ENCODE data around the gene SORT1. TPM values are rescaled to one million over a fixed set of nuclear protein-coding genes. Genes with fewer than 3 reads are reported as not detected.

Gene SORT1
- total RNA-seq, 2 experiments from 2014 or later: 21.8 to 45.5 TPM

DNA sequence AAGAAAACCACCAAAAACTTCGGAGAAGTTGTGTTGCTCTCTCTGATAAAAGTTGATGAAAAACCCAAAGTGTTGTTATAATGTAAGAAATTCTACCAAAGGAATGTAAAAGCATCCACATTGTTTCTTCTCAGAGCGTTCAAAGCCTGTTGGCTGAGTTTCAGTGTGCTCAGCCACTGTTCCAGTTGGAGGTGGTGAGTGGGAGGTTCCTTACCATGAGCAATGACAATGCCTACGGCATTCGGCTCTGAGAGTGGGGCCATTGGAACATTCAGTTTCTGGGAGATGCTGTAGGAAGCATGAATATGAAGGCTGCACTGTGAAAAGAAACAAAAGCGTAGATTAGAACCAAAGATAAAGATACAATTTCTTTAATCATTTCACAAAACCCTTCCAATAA, 70.4 kb downstream of the SORT1 start:
- intact Hi-C loops (cut with micrococcal nuclease; ENCODE audit: unreplicated experiment): no loop called here
- TF ChIP-seq, protein P1, sequence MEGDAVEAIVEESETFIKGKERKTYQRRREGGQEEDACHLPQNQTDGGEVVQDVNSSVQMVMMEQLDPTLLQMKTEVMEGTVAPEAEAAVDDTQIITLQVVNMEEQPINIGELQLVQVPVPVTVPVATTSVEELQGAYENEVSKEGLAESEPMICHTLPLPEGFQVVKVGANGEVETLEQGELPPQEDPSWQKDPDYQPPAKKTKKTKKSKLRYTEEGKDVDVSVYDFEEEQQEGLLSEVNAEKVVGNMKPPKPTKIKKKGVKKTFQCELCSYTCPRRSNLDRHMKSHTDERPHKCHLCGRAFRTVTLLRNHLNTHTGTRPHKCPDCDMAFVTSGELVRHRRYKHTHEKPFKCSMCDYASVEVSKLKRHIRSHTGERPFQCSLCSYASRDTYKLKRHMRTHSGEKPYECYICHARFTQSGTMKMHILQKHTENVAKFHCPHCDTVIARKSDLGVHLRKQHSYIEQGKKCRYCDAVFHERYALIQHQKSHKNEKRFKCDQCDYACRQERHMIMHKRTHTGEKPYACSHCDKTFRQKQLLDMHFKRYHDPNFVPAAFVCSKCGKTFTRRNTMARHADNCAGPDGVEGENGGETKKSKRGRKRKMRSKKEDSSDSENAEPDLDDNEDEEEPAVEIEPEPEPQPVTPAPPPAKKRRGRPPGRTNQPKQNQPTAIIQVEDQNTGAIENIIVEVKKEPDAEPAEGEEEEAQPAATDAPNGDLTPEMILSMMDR (conservative IDR thresholded peaks at IDR 0.05; ENCODE audit: low read length): no peak
- TF ChIP-seq EZH2phosphoT487 (IDR thresholded peaks at IDR 0.05; ENCODE audit: borderline replicate concordance, low read depth, low read length): no peak
- ChIA-PET CTCF (ENCODE audit: unreplicated experiment) (no interaction called here), POLR2A (no interaction called here)
- no peak overlapping the region for H3K4me3 ChIP-seq (ENCODE audit: low read depth, low read length, poor library complexity, severe bottlenecking)
- H3K4me2 ChIP-seq (ENCODE audit: low read length): no peak overlapping the region
- H3K9me2 ChIP-seq (ENCODE audit: insufficient read depth, low read length): no peaks in the 10 kb centered on the region
- no peaks in the 10 kb centered on the region for H3K4me1 ChIP-seq (ENCODE audit: insufficient read depth, low read length, poor library complexity, severe bottlenecking)
- no peaks in the 10 kb centered on the region for H3K79me2 ChIP-seq (ENCODE audit: insufficient read depth, low read depth, low read length)
- H2AFZ ChIP-seq (ENCODE audit: low read length): no peak overlapping the region
- peaks cover 22% of the 10 kb centered on the region; the same call in 1 of the 2 replicates for H3K9me3 ChIP-seq (ENCODE audit: low read length)
- BruUV-seq (replicated peaks): no TSS peak
- H4K20me1 ChIP-seq (ENCODE audit: insufficient read depth, low read length): no peaks in the 10 kb centered on the region
- peaks cover 85% of the 10 kb centered on the region for H3K36me3 ChIP-seq (ENCODE audit: insufficient read depth, low read length)
- no peak for DNase-seq (ENCODE audit: low spot score)
- H3K27ac ChIP-seq (ENCODE audit: low read depth, low read length, poor library complexity, severe bottlenecking): no peak overlapping the region

DNA sequence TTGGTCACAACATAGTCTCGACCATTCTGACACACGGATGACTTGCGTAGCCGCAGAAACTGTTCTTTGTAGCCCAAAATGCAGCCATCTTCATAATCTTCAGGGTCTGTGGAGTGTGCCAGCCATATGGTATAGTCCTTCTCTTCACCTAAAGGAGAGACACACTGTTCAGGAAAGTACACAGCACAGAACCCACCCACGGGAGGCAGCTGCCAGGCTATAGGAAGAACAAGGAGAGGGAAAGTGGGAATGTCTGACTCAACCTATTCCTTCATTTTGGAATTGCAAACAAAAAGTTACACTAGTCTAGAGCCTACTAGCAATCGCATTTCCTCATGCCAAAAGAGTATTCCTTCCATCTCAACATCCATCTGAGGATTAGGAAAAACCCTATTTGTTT, 74.7 kb downstream of the SORT1 start:
- TF ChIP-seq EZH2phosphoT487 (IDR thresholded peaks at IDR 0.05; ENCODE audit: borderline replicate concordance, low read depth, low read length): no peak
- TF ChIP-seq, protein P1 (conservative IDR thresholded peaks at IDR 0.05; ENCODE audit: low read length): no peak
- CTCF ChIA-PET (ENCODE audit: unreplicated experiment): no interaction called here
- Histone ChIP-seq H3K4me3 (ENCODE audit: low read depth, low read length, poor library complexity, severe bottlenecking) (no peak overlapping the region), H3K9me3 (ENCODE audit: low read length) (no peaks in the 10 kb centered on the region), H2AFZ (ENCODE audit: low read length) (no peak overlapping the region), H4K20me1 (ENCODE audit: insufficient read depth, low read length) (no peaks in the 10 kb centered on the region), H3K79me2 (ENCODE audit: insufficient read depth, low read depth, low read length) (no peaks in the 10 kb centered on the region), H3K27ac (ENCODE audit: low read depth, low read length, poor library complexity, severe bottlenecking) (no peak overlapping the region), H3K36me3 (ENCODE audit: insufficient read depth, low read length) (peaks cover 75% of the 10 kb centered on the region), H3K4me2 (ENCODE audit: low read length) (no peak overlapping the region), H3K9me2 (ENCODE audit: insufficient read depth, low read length) (no peaks in the 10 kb centered on the region), H3K4me1 (ENCODE audit: insufficient read depth, low read length, poor library complexity, severe bottlenecking) (no peaks in the 10 kb centered on the region)
- no TSS peak for BruUV-seq (replicated peaks)
- intact Hi-C loops (cut with micrococcal nuclease; ENCODE audit: unreplicated experiment): no loop called here
- POLR2A ChIA-PET: interaction anchor here (0.5 to 1.1 kb wide), 4 partner anchors 15 to 44 kb away, joined by 3 to 8 read pairs (median 3); no protein-coding TSS in a partner anchor
- no peak for DNase-seq (ENCODE audit: low spot score)

GRCh38 chr1:109319114-109319513, 78.6 kb downstream of the SORT1 start:
- H3K4me2 ChIP-seq (ENCODE audit: low read length): no peak overlapping the region
- H3K9me2 ChIP-seq (ENCODE audit: insufficient read depth, low read length): no peaks in the 10 kb centered on the region
- ChIA-PET CTCF (ENCODE audit: unreplicated experiment) (no interaction called here), POLR2A (interaction anchor here (0.6 to 1.1 kb wide), 3 partner anchors 11 to 58 kb away, joined by 3 to 5 read pairs (median 4); no protein-coding TSS in a partner anchor)
- no peaks in the 10 kb centered on the region for H4K20me1 ChIP-seq (ENCODE audit: insufficient read depth, low read length)
- no TSS peak for BruUV-seq (replicated peaks)
- peaks cover 78% of the 10 kb centered on the region for H3K36me3 ChIP-seq (ENCODE audit: insufficient read depth, low read length)
- H3K79me2 ChIP-seq (ENCODE audit: insufficient read depth, low read depth, low read length): no peaks in the 10 kb centered on the region
- H3K4me1 ChIP-seq (ENCODE audit: insufficient read depth, low read length, poor library complexity, severe bottlenecking): no peaks in the 10 kb centered on the region
- DNase-seq (ENCODE audit: low spot score): no peak
- H3K9me3 ChIP-seq (ENCODE audit: low read length): no peaks in the 10 kb centered on the region
- TF ChIP-seq EZH2phosphoT487 (IDR thresholded peaks at IDR 0.05; ENCODE audit: borderline replicate concordance, low read depth, low read length): no peak
- TF ChIP-seq, protein P1 (conservative IDR thresholded peaks at IDR 0.05; ENCODE audit: low read length): no peak
- intact Hi-C loops (cut with micrococcal nuclease; ENCODE audit: unreplicated experiment): no loop called here
- no peak overlapping the region for H2AFZ ChIP-seq (ENCODE audit: low read length)
- H3K27ac ChIP-seq (ENCODE audit: low read depth, low read length, poor library complexity, severe bottlenecking): no peak overlapping the region
- H3K4me3 ChIP-seq (ENCODE audit: low read depth, low read length, poor library complexity, severe bottlenecking): no peak overlapping the region
